Psoas muscle (tissue), 8 donors: Measurements from ENCODE around the gene SPEG. TPM values are rescaled to one million over a fixed set of nuclear protein-coding genes. Genes with fewer than 3 reads are reported as not detected.

Experiments
- ATAC-seq, 4 donors: fragments of 200-7000 bp; cut with Tn5 transposase; one replicate each; pipeline ENCODE4 v1.9.1; 2020; ENCODE audit warnings: moderate library complexity in 3 of 4, mild to moderate bottlenecking in 2 of 4
- DNase-seq, 2 donors: peaks; one replicate each; pipeline ENCODE4 v3.0.0-alpha.2; 2020
- H3K27ac ChIP-seq: fragments of 200-600 bp; one replicate; pipeline ENCODE4 v1.8.0; 2022
- H3K27me3 ChIP-seq, 3 donors: fragments of 200-600 bp in 1 of 3; one replicate each; pipeline versions ENCODE4 v1.6.1 to v1.8.0; 2013 to 2022; ENCODE audit warnings: low read length in 2 of 3, mild to moderate bottlenecking in 2 of 3, moderate library complexity in 1 of 3; ENCODE audit not compliant: insufficient read depth in 3 of 3
- H3K36me3 ChIP-seq, 2 donors: fragments of 200-600 bp in 1 of 2; one replicate each; pipeline versions ENCODE4 v1.6.1 to v1.8.0; 2013 to 2022; ENCODE audit warnings: low read depth in 1 of 2, mild to moderate bottlenecking in 1 of 2, moderate library complexity in 1 of 2; ENCODE audit not compliant: insufficient read depth in 1 of 2
- H3K4me1 ChIP-seq: fragments of 200-600 bp; one replicate; pipeline ENCODE4 v1.8.0; 2022
- H3K4me3 ChIP-seq: fragments of 200-600 bp; one replicate; pipeline ENCODE4 v1.8.0; 2022; ENCODE audit warnings: mild to moderate bottlenecking
- H3K9me3 ChIP-seq: fragments of 200-600 bp; one replicate; pipeline ENCODE4 v1.8.0; 2022
- CTCF ChIP-seq: fragments of 200-600 bp; IDR thresholded peaks from one replicate; pipeline ENCODE4 v1.8.0; 2022; ENCODE audit warnings: antibody characterized with exemption
- WGBS, 3 donors: extraction: QIAGEN DNeasy Blood & Tissue Kit; methylation state at CpG; one replicate each; pipeline versions ENCODE4 v1.1.6 to v1.1.7; 2013; 5-methylcytosine and 5-hydroxymethylcytosine counted together
- intact Hi-C, 2 donors: fragments of 100-400 bp; cut with DNase I; formaldehyde crosslinking; loops; one replicate each; pipeline versions ENCODE4 v1.11.0 to v1.14.2; 2022
- polyA plus RNA-seq, 3 donors: library from polyadenylated mRNA; stranded (reverse); fragments of 200-250 nt; gene quantifications; one replicate each; pipeline ENCODE4 v1.2.3, GENCODE V29; 2013
- total RNA-seq, 4 donors: library from RNA; stranded (reverse); fragmentation: NEBNext Ultra II Directional in 2 of 4; extraction: Animal tissue kit (Norgen Biotek cat#: 25700) in 2 of 4; gene quantifications; one replicate each; pipeline versions ENCODE4 v1.2.1 to v1.2.4, GENCODE V29; 2021 to 2023
- donor health status: healthy with polysubstance abuse.
- donor health status: DM: no; HTN: no; CAD: no; lungs with moderate emphysema.
- donor health status: Bipolar disorder and iron deficiency.
- donor health status: healthy.
- donor health status: DM: yes; HTN: yes; CAD: no.
- donor health status: DM: no; HTN: no; CAD: no.
- donor health status: DM: no; HTN: no; CAD: no.
- donor health status: DM: yes; HTN: yes; CAD: no.

SPEG gene
- total and polyA plus RNA-seq, 7 donors, result 34.8 to 419 (median 239) TPM

DNA sequence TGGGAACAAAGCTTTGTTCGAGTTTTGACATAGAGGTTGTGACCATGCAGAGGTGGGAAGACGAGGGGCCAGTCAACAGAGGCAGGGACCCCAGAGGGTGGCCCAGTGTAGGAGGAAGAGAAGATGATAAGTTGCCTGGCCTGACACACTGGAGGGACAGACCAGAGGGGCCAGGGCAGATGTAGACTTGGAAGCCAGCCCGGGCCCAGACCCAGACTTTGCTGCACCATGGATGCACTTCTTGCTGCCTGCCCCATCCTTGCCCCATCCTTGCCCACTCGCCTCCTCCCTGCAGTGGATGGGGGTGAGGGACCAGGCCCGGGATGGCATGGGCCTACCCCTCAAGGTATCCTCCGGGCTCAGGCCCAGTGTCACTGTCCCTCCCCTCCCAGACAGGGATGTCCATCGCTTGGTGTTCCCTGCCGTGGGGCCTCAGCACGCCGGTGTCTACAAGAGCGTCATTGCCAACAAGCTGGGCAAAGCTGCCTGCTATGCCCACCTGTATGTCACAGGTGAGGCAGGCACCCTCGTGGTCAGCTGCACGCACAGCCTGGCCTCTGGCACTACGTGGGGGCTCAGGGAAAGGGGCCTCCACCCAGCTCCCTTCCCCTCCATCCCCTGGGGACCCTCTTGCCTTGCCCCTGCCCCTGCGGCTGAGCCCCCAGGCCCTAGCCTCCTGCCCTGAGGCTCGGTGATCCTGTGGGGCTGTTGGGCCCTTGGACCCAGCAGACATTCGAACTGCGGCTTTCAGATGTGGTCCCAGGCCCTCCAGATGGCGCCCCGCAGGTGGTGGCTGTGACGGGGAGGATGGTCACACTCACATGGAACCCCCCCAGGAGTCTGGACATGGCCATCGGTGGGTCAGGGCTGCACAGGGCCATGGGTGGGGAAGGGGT is 37.1 kb downstream of the SPEG start:
- Histone ChIP-seq H3K4me3 (no peak overlapping the region), H3K27ac (no peak overlapping the region), H3K9me3 (no peaks in the 10 kb centered on the region), H3K36me3 (peaks cover 0 to 88% of the 10 kb centered on the region in 2 donors), H3K4me1 (no peaks in the 10 kb centered on the region), H3K27me3 (no peaks in the 10 kb centered on the region)
- 68 to 84% (median 74%) methylated on average over 21 to 22 of the region's 22 CpGs for WGBS, 3 donors
- TF ChIP-seq CTCF, result no peak
- ATAC-seq, result no peak
- DNase-seq, result no peak
- intact Hi-C loops, result no loop called here

- 70 to 83% (median 79%) methylated on average over 12 of the region's 12 CpGs for WGBS, 3 donors
- no peak for DNase-seq
- Histone ChIP-seq H3K27ac (no peak overlapping the region), H3K4me3 (no peak overlapping the region), H3K4me1 (no peaks in the 10 kb centered on the region), H3K9me3 (no peaks in the 10 kb centered on the region), H3K27me3 (no peaks in the 10 kb centered on the region), H3K36me3 (peaks cover 0 to 88% of the 10 kb centered on the region in 2 donors)
- TF ChIP-seq CTCF, result no peak
- ATAC-seq, result no peak
- intact Hi-C loops, result no loop called here
Observed at GRCh38 chr2:219472629-219473187, 38.1 kb downstream of the SPEG start.

- Histone ChIP-seq H3K4me3 (no peak overlapping the region), H3K27me3 (no peaks in the 10 kb centered on the region), H3K4me1 (no peaks in the 10 kb centered on the region), H3K36me3 (peaks cover 0 to 90% of the 10 kb centered on the region in 2 donors), H3K27ac (no peak overlapping the region), H3K9me3 (no peaks in the 10 kb centered on the region)
- DNase-seq (no peak), ATAC-seq (no peak)
- WGBS, 3 donors, result 72 to 84% (median 77%) methylated on average over 18 of the region's 18 CpGs
- TF ChIP-seq CTCF, result no peak
- intact Hi-C loops, result no loop called here
Observed at GRCh38 chr2:219473511-219473910, 38.9 kb downstream of the SPEG start.

DNA sequence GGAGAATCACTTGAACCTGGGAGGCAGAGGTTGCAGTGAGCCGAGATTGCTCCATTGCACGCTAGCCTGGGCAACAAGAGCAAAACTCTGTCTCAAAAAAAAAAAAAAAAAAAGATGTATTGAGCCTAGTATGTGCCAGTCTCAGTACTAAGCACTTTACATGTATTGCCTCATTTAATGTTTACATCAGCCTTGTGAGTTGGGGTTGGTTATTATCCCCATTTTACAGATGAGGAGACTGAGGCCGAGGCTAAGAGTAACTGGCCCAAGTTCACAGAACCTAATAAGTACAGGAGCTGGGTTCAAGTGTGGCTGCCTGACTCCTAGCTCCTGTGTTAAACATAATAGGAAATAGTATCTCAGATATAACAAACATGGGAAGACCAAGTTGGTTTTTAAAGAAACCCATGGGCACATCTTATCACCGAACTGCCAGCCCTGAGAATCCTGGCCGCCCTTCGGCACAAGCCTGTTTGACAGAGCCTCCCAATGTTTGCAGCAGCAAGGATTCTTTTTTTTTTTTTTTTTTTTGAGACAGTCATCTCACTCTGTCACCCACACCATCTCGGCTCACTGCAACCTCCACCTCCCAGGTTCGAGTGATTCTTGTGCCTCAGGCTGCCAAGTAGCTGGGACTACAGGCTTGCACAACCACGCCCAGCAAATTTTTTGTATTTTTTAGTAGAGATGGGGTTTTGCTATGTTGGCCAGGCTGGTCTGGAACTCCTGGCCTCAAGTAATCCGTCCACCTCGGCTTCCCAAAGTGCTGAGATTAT is 39.8 kb downstream of the SPEG start:
- no peak overlapping the region for H3K4me3 ChIP-seq
- WGBS, 3 donors, result 72 to 85% (median 73%) methylated on average over 11 of the region's 11 CpGs
- no peak for ATAC-seq
- TF ChIP-seq CTCF, result no peak
- no peak for DNase-seq
- no peaks in the 10 kb centered on the region for H3K4me1 ChIP-seq
- H3K9me3 ChIP-seq, result no peaks in the 10 kb centered on the region
- no peaks in the 10 kb centered on the region for H3K27me3 ChIP-seq
- intact Hi-C loops, result loop anchor here in 1 of 2 donors (5.0 kb wide), 1 partner anchor 53 kb away; no protein-coding TSS in a partner anchor
- H3K36me3 ChIP-seq, result peaks cover 0 to 90% of the 10 kb centered on the region in 2 donors
- no peak overlapping the region for H3K27ac ChIP-seq
